Measurements from ENCODE around the gene LSM4. TPM values are rescaled to one million over a fixed set of nuclear protein-coding genes. Genes with fewer than 3 reads are reported as not detected.

The LSM4 gene
- total and polyA plus RNA-seq, 2 experiments from 2014 or later, result 591 to 637 TPM

DNA sequence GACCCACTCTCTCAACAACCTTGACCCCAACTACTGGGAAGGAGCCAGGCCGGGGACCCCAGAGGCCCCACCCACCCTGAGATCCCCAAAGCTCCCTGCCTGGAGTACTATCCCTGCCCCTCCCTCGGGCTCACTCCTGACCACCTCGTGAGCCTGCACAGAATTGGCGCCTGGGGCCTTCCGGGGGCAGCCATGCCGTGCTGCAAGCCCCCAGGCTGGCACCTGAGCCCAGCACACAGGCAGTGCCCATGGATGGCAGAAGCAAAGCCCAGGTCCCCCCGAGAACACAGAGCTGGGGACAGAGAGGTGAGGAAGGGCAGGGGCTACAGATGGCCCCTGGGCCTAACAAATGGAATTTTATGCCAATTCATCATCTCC is 13.9 kb downstream of the LSM4 start:
- H3K4me2 ChIP-seq, result no peak overlapping the region
- peaks cover 47% of the 10 kb centered on the region for H3K36me3 Mint-ChIP-seq (ENCODE audit: low read depth)
- H4K20me1 ChIP-seq (replicated peaks; ENCODE audit: insufficient read depth), result peaks cover 4% of the 10 kb centered on the region
- H3K27ac Mint-ChIP-seq, result no peak overlapping the region
- no peak overlapping the region for H3K27ac ChIP-seq (ENCODE audit: low read depth)
- no peak overlapping the region for H2AFZ ChIP-seq
- H3F3A ChIP-seq (replicated peaks; ENCODE audit: low read depth), result peaks cover 30% of the 10 kb centered on the region
- DNase-seq (ENCODE audit: low spot score) (no peak), ATAC-seq (no peak)
- no peak overlapping the region for H3K4me3 Mint-ChIP-seq
- peaks cover 15% of the 10 kb centered on the region for H3K27me3 Mint-ChIP-seq (ENCODE audit: insufficient read depth, low read depth, poor library complexity)
- H3K4me3 ChIP-seq, result no peak overlapping the region
- peaks cover 22% of the 10 kb centered on the region for H3K4me1 ChIP-seq (ENCODE audit: insufficient read depth)
- no peaks in the 10 kb centered on the region for H3K9me2 ChIP-seq (ENCODE audit: insufficient read depth)
- H3K9me3 Mint-ChIP-seq, result no peaks in the 10 kb centered on the region
- H3K36me3 ChIP-seq (ENCODE audit: insufficient read depth), result peaks cover 17% of the 10 kb centered on the region; the same call in 1 of the 2 replicates
- no peak for TF ChIP-seq EZH2phosphoT487 (IDR thresholded peaks at IDR 0.05; ENCODE audit: unreplicated experiment)
- no peak for TF ChIP-seq ETS1 (IDR thresholded peaks at IDR 0.05)
- TF ChIP-seq CREB1 (CRISPR knock-in tag; IDR thresholded peaks at IDR 0.05; ENCODE audit: low read depth), result no peak
- TF ChIP-seq ZNF462 (CRISPR knock-in tag; IDR thresholded peaks at IDR 0.05), result no peak
- no peak for TF ChIP-seq POLR2AphosphoS5 (IDR thresholded peaks at IDR 0.05; ENCODE audit: low read depth)
- TF ChIP-seq STAT1 (IDR thresholded peaks at IDR 0.05; ENCODE audit: unreplicated experiment), result no peak
- TF ChIP-seq EZH2 (IDR thresholded peaks at IDR 0.05; ENCODE audit: low read depth, unreplicated experiment), result no peak
- TF ChIP-seq ZNF331 (CRISPR knock-in tag; IDR thresholded peaks at IDR 0.05; ENCODE audit: low read depth), result no peak
- H3K79me2 ChIP-seq (replicated peaks; ENCODE audit: insufficient read depth), result 0 out of 2 replicates have a peak, but pooled peaks cover 8% of the 10 kb centered on the region
- no peaks in the 10 kb centered on the region for H3K27me3 ChIP-seq (ENCODE audit: insufficient read depth)
- H3K4me1 Mint-ChIP-seq, result peaks cover 26% of the 10 kb centered on the region

Measured in GM23338 (cell line).